Adrenal gland (tissue), 5 donors: ENCODE measurements around the gene MAD1L1.

ENCODE experiments used
- POLR2A ChIP-seq, 2 donors: fragments of 450-650 bp; IDR thresholded peaks; one replicate each; pipeline ENCODE4 v1.6.1; 2017; ENCODE audit warnings: antibody characterized with exemption in 2 of 2, mild to moderate bottlenecking in 2 of 2, moderate library complexity in 1 of 2
- TF ChIP-seq, protein P1 (sequence below), 6 experiments: fragments of 450-650 bp in 4 of 6; fragments of 200-600 bp in 2 of 6; sonication (generic) in 1 of 6; IDR thresholded peaks; 1 replicate in 5 of 6; 2 replicates in 1 of 6; pipeline versions ENCODE4 v1.5.1 to v1.8.0; 2016 to 2021; ENCODE audit warnings: antibody characterized with exemption in 6 of 6, mild to moderate bottlenecking in 2 of 6, moderate library complexity in 1 of 6
- donor health status: DM: no; HTN: no; CAD: no.

DNA sequence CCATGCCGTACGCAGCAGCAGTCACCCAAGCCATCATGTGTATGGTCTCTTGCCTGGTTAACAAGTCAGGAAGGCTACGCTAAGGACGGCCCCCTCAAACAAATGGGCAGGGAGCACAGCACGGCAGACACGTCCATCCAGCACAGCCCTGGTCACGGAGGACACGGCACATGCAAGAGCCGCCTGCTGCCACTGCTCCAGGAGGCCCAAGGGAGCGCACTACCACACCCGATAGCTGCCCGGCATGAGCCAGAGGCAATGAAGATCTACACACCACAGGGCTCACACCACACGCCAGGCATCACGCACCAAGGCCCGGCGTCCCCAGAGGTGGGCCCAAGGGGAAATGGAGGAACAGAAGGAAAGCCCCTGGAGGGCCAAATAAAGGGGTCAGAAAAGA is 134.2 kb downstream of the MAD1L1 start:
- TF ChIP-seq, protein P1, sequence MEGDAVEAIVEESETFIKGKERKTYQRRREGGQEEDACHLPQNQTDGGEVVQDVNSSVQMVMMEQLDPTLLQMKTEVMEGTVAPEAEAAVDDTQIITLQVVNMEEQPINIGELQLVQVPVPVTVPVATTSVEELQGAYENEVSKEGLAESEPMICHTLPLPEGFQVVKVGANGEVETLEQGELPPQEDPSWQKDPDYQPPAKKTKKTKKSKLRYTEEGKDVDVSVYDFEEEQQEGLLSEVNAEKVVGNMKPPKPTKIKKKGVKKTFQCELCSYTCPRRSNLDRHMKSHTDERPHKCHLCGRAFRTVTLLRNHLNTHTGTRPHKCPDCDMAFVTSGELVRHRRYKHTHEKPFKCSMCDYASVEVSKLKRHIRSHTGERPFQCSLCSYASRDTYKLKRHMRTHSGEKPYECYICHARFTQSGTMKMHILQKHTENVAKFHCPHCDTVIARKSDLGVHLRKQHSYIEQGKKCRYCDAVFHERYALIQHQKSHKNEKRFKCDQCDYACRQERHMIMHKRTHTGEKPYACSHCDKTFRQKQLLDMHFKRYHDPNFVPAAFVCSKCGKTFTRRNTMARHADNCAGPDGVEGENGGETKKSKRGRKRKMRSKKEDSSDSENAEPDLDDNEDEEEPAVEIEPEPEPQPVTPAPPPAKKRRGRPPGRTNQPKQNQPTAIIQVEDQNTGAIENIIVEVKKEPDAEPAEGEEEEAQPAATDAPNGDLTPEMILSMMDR (IDR thresholded peaks at IDR 0.05): no peak
- no peak for TF ChIP-seq POLR2A (IDR thresholded peaks at IDR 0.05)
